AG10803 (cell line): Measurements from ENCODE around the gene UVSSA.
"Not testable (repeated sequence)": the region's sequence is repeated elsewhere in the genome, so short reads cannot be mapped to it uniquely, and the experiment has no call there.

Experiments used
- DNase-seq: peaks from one replicate; pipeline ENCODE4 v3.0.0; 2010; ENCODE audit warnings: low read depth
- H3K4me3 ChIP-seq: 2 replicates; pipeline ENCODE4 v1.5.1; 2011; ENCODE audit warnings: mild to moderate bottlenecking, low read length, control low read depth
- TF ChIP-seq, protein P1 (sequence below): conservative IDR thresholded peaks from 2 replicates; pipeline ENCODE4 v1.5.1; 2011; ENCODE audit warnings: mild to moderate bottlenecking, low read length, control low read depth, inconsistent platforms

UVSSA gene

GRCh38 chr4:1367936-1368289, 20.9 kb downstream of the UVSSA start:
- TF ChIP-seq, protein P1, sequence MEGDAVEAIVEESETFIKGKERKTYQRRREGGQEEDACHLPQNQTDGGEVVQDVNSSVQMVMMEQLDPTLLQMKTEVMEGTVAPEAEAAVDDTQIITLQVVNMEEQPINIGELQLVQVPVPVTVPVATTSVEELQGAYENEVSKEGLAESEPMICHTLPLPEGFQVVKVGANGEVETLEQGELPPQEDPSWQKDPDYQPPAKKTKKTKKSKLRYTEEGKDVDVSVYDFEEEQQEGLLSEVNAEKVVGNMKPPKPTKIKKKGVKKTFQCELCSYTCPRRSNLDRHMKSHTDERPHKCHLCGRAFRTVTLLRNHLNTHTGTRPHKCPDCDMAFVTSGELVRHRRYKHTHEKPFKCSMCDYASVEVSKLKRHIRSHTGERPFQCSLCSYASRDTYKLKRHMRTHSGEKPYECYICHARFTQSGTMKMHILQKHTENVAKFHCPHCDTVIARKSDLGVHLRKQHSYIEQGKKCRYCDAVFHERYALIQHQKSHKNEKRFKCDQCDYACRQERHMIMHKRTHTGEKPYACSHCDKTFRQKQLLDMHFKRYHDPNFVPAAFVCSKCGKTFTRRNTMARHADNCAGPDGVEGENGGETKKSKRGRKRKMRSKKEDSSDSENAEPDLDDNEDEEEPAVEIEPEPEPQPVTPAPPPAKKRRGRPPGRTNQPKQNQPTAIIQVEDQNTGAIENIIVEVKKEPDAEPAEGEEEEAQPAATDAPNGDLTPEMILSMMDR = no peak
- no peak for DNase-seq
- H3K4me3 ChIP-seq = no peak overlapping the region

DNA sequence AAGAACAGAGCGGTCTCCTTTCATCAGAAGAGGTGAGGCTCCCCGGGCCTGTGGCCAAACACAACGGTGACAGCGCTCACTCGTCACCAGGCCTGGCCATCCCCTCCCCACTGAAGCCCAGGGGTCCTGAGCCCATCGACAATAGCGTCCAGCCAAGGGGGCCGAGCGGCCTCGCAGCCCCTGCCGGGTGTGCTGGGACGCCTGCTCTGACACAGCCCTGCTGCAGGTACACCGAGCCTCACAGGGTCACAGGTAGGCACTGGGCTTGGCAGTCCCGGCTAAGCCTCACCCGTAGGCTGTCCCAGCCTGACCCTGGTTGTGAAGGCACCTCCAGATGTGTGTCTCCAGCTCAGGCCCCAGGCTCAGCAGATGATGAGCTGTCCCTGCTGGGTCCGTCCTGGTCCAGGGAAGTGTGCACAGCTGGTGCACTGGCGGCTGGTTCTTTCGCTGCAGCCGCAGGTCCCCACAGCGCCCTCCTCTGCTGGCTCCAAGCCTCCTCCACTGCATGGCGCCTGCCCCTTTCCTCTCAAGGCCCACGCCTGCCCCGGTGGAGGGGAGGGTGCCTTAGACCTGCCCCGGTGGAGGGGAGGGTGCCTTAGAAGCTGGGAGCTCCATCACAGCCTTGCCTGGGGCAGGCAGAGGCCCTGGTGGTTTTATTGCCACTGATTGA, 21.5 kb downstream of the UVSSA start:
- no peak overlapping the region for H3K4me3 ChIP-seq
- TF ChIP-seq, protein P1 = no peak
- no peak for DNase-seq

GRCh38 chr4:1369091-1369450, 22.1 kb downstream of the UVSSA start:
- H3K4me3 ChIP-seq = no peak overlapping the region
- TF ChIP-seq, protein P1 = no peak
- no peak for DNase-seq

GRCh38 chr4:1369479-1370079, 22.6 kb downstream of the UVSSA start:
- no peak for DNase-seq
- no peak overlapping the region for H3K4me3 ChIP-seq
- TF ChIP-seq, protein P1 = no peak

DNA sequence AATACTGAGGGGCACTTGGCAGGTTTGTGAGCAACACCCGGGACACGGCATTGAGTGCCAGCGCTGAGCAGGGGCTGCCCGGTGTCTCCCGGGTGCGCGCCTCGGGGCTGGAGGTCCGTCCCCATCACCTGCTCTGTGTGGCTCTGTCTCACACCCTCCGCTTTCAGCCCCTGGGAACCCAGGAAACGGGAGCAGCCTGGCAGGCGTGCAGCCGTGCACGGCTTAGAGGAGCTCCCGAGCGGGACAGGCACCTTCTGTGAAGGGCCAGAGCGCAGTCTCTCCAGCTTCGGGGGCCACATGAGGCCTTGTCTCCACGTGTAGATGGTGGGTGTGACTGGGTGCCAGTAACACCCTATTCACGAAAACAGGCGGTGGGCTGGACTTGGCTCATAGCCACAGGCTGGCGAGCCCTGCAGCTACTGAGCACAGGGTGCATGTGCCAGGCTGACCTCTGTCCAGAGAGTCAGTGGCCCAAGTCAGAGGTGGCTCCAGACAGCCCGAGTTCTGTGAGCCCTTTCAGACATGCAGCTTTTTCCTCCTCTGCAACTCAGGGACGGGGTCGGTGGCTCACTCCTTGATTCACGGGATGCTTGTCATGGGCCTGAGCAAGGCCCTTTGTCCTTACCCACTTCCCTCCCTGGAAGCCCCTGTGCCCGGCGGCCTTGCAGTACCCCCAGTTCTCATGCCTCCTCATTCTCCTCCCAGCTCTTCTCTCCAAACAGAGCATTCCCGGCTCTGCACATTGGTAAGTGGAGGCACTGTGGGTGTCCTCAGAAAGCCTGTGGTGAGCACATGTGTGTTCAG, 23.5 kb downstream of the UVSSA start:
- no peak for DNase-seq
- no peak overlapping the region for H3K4me3 ChIP-seq
- TF ChIP-seq, protein P1 = no peak

DNA sequence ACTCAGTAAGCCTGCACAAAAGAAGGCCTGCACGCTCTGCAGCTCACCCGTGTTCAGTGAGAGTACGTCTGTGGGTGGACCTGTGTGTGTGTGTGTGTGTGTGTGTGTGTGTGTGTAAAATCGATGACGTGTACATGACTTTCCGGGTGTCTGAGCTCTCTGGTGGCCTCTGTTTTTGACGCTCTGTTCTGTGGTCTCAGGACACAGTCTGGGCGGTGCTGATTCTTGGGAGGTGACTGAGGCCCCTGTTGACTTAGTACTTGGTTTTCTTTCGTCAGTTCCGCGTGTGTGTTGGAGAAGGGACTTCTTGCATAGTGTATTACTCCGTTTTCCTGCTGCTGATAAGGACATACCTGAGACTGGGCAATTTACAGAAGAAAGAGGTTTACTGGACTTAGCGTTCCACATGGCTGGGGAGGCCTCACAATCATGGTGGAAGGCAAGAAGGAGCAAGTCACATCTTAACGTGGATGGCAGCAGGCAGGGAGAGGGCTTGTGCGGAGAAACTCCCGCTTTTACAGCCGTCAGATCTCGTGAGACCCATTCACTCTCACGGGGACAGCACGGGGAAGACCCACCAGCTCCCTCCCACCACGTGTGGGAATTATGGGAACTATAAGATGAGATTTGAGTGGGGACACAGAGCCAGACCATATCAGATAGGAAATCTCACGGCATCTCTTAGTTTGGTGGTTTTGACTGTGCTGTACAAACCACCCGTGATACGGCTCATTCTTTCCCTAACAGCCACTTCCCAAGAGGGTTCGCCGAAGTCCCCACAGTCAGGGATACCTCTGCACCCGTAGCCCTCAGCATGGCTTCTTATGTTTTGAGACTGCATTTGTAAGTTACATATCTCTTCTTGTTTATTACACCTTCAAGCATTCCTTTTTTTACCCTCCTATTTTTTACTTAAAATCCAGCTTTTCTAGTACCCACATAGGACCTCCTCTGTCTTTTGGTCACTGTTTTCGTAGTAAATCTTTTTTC, 24.5 kb downstream of the UVSSA start:
- TF ChIP-seq, protein P1 = no peak
- H3K4me3 ChIP-seq = no peak overlapping the region
- DNase-seq = no peak

DNA sequence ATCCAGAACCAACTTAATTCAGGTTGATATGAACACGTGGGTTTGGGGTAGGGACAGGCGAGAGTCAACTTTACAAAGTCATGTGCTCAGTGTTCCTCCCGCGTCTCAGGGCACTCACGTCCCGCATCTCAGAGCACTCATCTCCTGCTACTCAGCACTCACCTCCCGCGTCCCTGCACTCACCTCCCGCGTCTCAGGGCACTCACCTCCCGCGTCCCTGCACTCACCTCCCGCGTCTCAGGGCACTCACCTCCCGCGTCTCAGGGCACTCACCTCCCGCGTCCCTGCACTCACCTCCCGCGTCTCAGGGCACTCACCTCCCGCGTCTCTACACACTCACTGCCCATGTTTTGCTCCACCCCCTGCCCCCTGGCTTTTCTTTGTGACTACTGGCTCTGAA, 25.6 kb downstream of the UVSSA start:
- DNase-seq, H3K4me3 ChIP-seq: not testable (repeated sequence)
